A549 (cell line): Measurements from ENCODE around the gene HMGXB3. TPM values are rescaled to one million over a fixed set of nuclear protein-coding genes. Genes with fewer than 3 reads are reported as not detected.
A peak's percentile ranks its signal among the peaks of the same experiment; 100 is the strongest.

ENCODE experiments used
- ATAC-seq, 2 experiments: fragments of 200-7000 bp in 1 of 2; fragments of >200 bp in 1 of 2; cut with Nextera tagmentation in 1 of 2; cut with Tn5 transposase in 1 of 2; 3 replicates each; pipeline versions ENCODE4 v1.8.0 to v1.9.1; 2018 to 2020; ENCODE audit warnings: mild to moderate bottlenecking in 1 of 2, moderate library complexity in 1 of 2
- CTCF ChIA-PET: fragments of 300-600 bp; sonication (Branson Sonifier 250); formaldehyde crosslinking; extraction: SDS; loops from one replicate; lab custom pipeline; 2021; ENCODE audit warnings: antibody characterized with exemption, inconsistent platforms; lab: Yijun Ruan, JAX
- POLR2A ChIA-PET: fragments of 350-600 bp; formaldehyde crosslinking; extraction: SDS; loops from one replicate; lab custom pipeline; 2021; ENCODE audit warnings: antibody characterized with exemption, inconsistent platforms; lab: Yijun Ruan, JAX
- DNase-seq, 2 experiments: peaks; one replicate each; pipeline versions ENCODE4 v3.0.0 to v3.0.0-alpha.2; 2011 to 2016; ENCODE audit warnings: low read depth in 1 of 2, low spot score in 1 of 2
- FAIRE-seq: peaks from 2 replicates; lab custom pipeline; 2011; peaks lifted over from hg19 to GRCh38; lab: Jason Lieb, UNC
- H3K27ac ChIP-seq, 2 experiments: fragments of >200 bp; sonication (Bioruptor Twin); formaldehyde crosslinking; 3 replicates each; pipeline ENCODE4 v1.5.1; 2016 to 2017
- H3K4me1 ChIP-seq: fragments of >200 bp; sonication (Bioruptor Twin); formaldehyde crosslinking; 3 replicates; pipeline ENCODE4 v1.6.1; 2016
- H3K4me2 ChIP-seq: fragments of >200 bp; sonication (Bioruptor Twin); formaldehyde crosslinking; 3 replicates; pipeline ENCODE4 v1.6.1; 2016
- H3K4me3 ChIP-seq: fragments of >200 bp; sonication (Bioruptor Twin); formaldehyde crosslinking; 3 replicates; pipeline ENCODE4 v1.5.1; 2016
- H3K9me3 ChIP-seq: fragments of >200 bp; sonication (Bioruptor Twin); formaldehyde crosslinking; 3 replicates; pipeline ENCODE4 v1.6.1; 2016
- CEBPB ChIP-seq, 2 experiments: fragments of >200 bp in 1 of 2; sonication (Bioruptor Twin) in 1 of 2; formaldehyde crosslinking in 1 of 2; IDR thresholded peaks; 2 replicates each; pipeline ENCODE4 v1.6.1; 2012 to 2016
- ELK1 ChIP-seq: fragments of 150-350 bp; IDR thresholded peaks from 2 replicates; pipeline ENCODE4 v1.6.1; 2014; ENCODE audit warnings: low read depth, mild to moderate bottlenecking, low read length
- FOXS1 ChIP-seq: fragments of 250-450 bp; sonication (Bioruptor Pico); IDR thresholded peaks from 2 replicates; pipeline ENCODE4 v1.5.0; 2020; ENCODE audit warnings: mild to moderate bottlenecking, moderate library complexity
- HDAC2 ChIP-seq: fragments of 200-600 bp; sonication (generic); IDR thresholded peaks from 2 replicates; pipeline ENCODE4 v1.6.1; 2016
- HEYL ChIP-seq: fragments of 250-450 bp; sonication (Bioruptor Pico); IDR thresholded peaks from 2 replicates; pipeline ENCODE4 v1.8.0; 2021; ENCODE audit warnings: mild to moderate bottlenecking, moderate library complexity
- HOXB13 ChIP-seq: fragments of 250-450 bp; sonication (Bioruptor Pico); IDR thresholded peaks from 2 replicates; pipeline ENCODE4 v1.5.0; 2020; ENCODE audit warnings: low read depth, mild to moderate bottlenecking, moderate library complexity
- HOXB5 ChIP-seq: fragments of 250-450 bp; sonication (Bioruptor Pico); IDR thresholded peaks from 2 replicates; pipeline ENCODE4 v1.5.0; 2020; ENCODE audit warnings: mild to moderate bottlenecking, moderate library complexity
- JUNB ChIP-seq: fragments of >200 bp; sonication (Bioruptor Twin); formaldehyde crosslinking; IDR thresholded peaks from 2 replicates; pipeline ENCODE4 v1.6.1; 2016
- PBX3 ChIP-seq: IDR thresholded peaks from 2 replicates; pipeline ENCODE4 v1.6.1; 2012
- PHF8 ChIP-seq: fragments of 200-600 bp; sonication (generic); IDR thresholded peaks from 2 replicates; pipeline ENCODE4 v1.6.1; 2016; ENCODE audit warnings: low read depth, mild to moderate bottlenecking, antibody characterized with exemption, moderate library complexity, borderline replicate concordance
- POLR2A ChIP-seq: IDR thresholded peaks from 2 replicates; pipeline ENCODE4 v1.6.1; 2012; ENCODE audit warnings: mild to moderate bottlenecking, low read length
- RCOR1 ChIP-seq: fragments of 150-350 bp; IDR thresholded peaks from 2 replicates; pipeline ENCODE4 v1.6.1; 2014; ENCODE audit warnings: antibody characterized with exemption, low read length, low read depth
- RFX5 ChIP-seq: fragments of 450-650 bp; IDR thresholded peaks from 2 replicates; pipeline ENCODE4 v1.7.1; 2014; ENCODE audit warnings: antibody characterized with exemption, mild to moderate bottlenecking, moderate library complexity
- ZSCAN20 ChIP-seq: fragments of 250-450 bp; sonication (Bioruptor Pico); IDR thresholded peaks from 2 replicates; pipeline ENCODE4 v1.8.0; 2022; ENCODE audit warnings: mild to moderate bottlenecking, moderate library complexity
- WGBS: methylation state at CpG from one replicate; pipeline ENCODE4 v1.1.6; 2017; ENCODE audit errors: missing lambda C conversion rate; 5-methylcytosine and 5-hydroxymethylcytosine counted together
- polyA plus RNA-seq, 4 experiments: library from polyadenylated mRNA; depleted of rRNA in 3 of 4; stranded (reverse); fragments of >200 nt; fragmentation: RNase III in 1 of 4; extraction: RNeasy Plus Mini Kit Qiagen cat#74134 plus additional on column Dnase treatment in 1 of 4; gene quantifications; 2 replicates in 3 of 4; 3 replicates in 1 of 4; pipeline ENCODE4 v1.2.3, GENCODE V29; 2011 to 2017
- TF ChIP-seq, protein P1 (sequence below): fragments of 200-600 bp; sonication (generic); IDR thresholded peaks from 2 replicates; pipeline ENCODE4 v1.6.1; 2016; ENCODE audit warnings: antibody characterized with exemption, mild to moderate bottlenecking, moderate library complexity
- TF ChIP-seq, protein P2 (sequence below): IDR thresholded peaks from 2 replicates; pipeline ENCODE4 v1.6.1; 2012; ENCODE audit warnings: low read depth, borderline replicate concordance

HMGXB3 gene
- polyA plus RNA-seq, 2 of the 4 experiments (the other 2 are of a cell fraction) = 20.5 to 34.1 TPM

DNA sequence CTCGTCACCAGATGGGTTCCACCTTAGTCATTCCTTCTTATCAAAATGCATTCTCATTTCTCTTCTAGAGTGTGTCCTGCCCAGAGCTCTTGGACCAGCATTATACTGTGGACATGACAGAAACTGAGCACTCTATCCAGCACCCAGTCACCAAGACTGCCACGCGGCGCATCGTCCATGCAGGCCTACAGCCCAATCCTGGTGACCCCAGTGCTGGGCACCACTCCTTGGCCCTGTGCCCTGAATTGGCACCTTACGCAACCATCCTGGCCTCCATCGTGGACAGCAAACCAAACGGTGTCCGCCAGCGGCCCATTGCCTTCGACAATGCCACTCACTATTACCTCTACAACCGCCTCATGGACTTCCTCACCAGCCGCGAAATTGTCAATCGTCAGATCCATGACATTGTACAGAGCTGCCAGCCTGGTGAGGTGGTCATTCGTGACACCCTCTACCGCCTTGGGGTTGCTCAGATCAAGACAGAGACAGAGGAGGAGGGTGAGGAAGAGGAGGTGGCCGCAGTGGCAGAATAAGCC is 51.2 kb downstream of the HMGXB3 start:
- Histone ChIP-seq H3K9me3 (no peaks in the 10 kb centered on the region), H3K4me3 (no peak overlapping the region), H3K27ac (no peak overlapping the region), H3K4me1 (peaks cover 7% of the 10 kb centered on the region), H3K4me2 (no peak overlapping the region)
- POLR2A ChIA-PET = no interaction called here
- no peak for ATAC-seq
- FAIRE-seq = no peak
- DNase-seq = no peak
- WGBS = 89% methylated on average over 18 of the region's 18 CpGs
- no peak for TF ChIP-seq PBX3
- TF ChIP-seq JUNB = no peak
- TF ChIP-seq POLR2A = no peak
- TF ChIP-seq HEYL (CRISPR knock-in tag) = no peak
- no peak for TF ChIP-seq ELK1
- TF ChIP-seq PHF8 = no peak
- TF ChIP-seq FOXS1 (CRISPR knock-in tag) = no peak
- TF ChIP-seq, protein P1, sequence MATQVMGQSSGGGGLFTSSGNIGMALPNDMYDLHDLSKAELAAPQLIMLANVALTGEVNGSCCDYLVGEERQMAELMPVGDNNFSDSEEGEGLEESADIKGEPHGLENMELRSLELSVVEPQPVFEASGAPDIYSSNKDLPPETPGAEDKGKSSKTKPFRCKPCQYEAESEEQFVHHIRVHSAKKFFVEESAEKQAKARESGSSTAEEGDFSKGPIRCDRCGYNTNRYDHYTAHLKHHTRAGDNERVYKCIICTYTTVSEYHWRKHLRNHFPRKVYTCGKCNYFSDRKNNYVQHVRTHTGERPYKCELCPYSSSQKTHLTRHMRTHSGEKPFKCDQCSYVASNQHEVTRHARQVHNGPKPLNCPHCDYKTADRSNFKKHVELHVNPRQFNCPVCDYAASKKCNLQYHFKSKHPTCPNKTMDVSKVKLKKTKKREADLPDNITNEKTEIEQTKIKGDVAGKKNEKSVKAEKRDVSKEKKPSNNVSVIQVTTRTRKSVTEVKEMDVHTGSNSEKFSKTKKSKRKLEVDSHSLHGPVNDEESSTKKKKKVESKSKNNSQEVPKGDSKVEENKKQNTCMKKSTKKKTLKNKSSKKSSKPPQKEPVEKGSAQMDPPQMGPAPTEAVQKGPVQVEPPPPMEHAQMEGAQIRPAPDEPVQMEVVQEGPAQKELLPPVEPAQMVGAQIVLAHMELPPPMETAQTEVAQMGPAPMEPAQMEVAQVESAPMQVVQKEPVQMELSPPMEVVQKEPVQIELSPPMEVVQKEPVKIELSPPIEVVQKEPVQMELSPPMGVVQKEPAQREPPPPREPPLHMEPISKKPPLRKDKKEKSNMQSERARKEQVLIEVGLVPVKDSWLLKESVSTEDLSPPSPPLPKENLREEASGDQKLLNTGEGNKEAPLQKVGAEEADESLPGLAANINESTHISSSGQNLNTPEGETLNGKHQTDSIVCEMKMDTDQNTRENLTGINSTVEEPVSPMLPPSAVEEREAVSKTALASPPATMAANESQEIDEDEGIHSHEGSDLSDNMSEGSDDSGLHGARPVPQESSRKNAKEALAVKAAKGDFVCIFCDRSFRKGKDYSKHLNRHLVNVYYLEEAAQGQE = no peak
- no peak for TF ChIP-seq CEBPB (IDR thresholded peaks at IDR 0.05)
- TF ChIP-seq HOXB13 (CRISPR knock-in tag) = no peak
- TF ChIP-seq ZSCAN20 (CRISPR knock-in tag) = no peak
- no peak for TF ChIP-seq RFX5
- no peak for TF ChIP-seq HDAC2
- CTCF ChIA-PET = no interaction called here

- TF ChIP-seq, protein P2, sequence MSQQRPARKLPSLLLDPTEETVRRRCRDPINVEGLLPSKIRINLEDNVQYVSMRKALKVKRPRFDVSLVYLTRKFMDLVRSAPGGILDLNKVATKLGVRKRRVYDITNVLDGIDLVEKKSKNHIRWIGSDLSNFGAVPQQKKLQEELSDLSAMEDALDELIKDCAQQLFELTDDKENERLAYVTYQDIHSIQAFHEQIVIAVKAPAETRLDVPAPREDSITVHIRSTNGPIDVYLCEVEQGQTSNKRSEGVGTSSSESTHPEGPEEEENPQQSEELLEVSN = no peak
- TF ChIP-seq HOXB5 (CRISPR knock-in tag) (no peak), RCOR1 (no peak)
- POLR2A ChIA-PET = no interaction called here
- no peak overlapping the region for H3K4me2 ChIP-seq
- no peak for FAIRE-seq
- H3K9me3 ChIP-seq = no peaks in the 10 kb centered on the region
- DNase-seq = no peak
- H3K27ac ChIP-seq = peak overlapping the region in 1 of 2 experiments; percentile 66; a peak in 3 of 6 replicates
- CTCF ChIA-PET = interaction anchor here (2.5 kb wide), 1 partner anchor 12 kb away, joined by 7 read pairs; no protein-coding TSS in a partner anchor
- H3K4me1 ChIP-seq = peaks cover 7% of the 10 kb centered on the region
- 61% methylated on average over 6 of the region's 6 CpGs for WGBS
- H3K4me3 ChIP-seq = no peak overlapping the region
- ATAC-seq = no peak
These were observed 51.9 kb downstream of the HMGXB3 start for GRCh38 chr5:150052226-150052955.
